HG03139 (cell line): Measurements from ENCODE around the gene ANKRD9.
"Not testable (repeated sequence)": the region's sequence is repeated elsewhere in the genome, so short reads cannot be mapped to it uniquely, and the experiment has no call there.

ENCODE experiments used
- ATAC-seq: cut with Tn5 transposase; IDR thresholded peaks from one replicate; pipeline ENCODE4 v1.9.1; 2021; ENCODE audit not compliant: unreplicated experiment

Gene ANKRD9

GRCh38 chr14:102538602-102539543 lies 29.3 kb upstream of the ANKRD9 start:
- ATAC-seq: no peak

GRCh38 chr14:102537981-102538601 lies 28.5 kb upstream of the ANKRD9 start:
- ATAC-seq: no peak

- ATAC-seq: no peak
These were observed 22.7 kb upstream of the ANKRD9 start for GRCh38 chr14:102532204-102532658.

- ATAC-seq: no peak
These were observed 21.4 kb upstream of the ANKRD9 start for GRCh38 chr14:102530828-102531478.

- no peak for ATAC-seq
These were observed 19.0 kb upstream of the ANKRD9 start for GRCh38 chr14:102528431-102529170.

GRCh38 chr14:102525929-102526497 lies 16.4 kb upstream of the ANKRD9 start:
- ATAC-seq: no peak

- peak; percentile 23 for ATAC-seq
These were observed 15.8 kb upstream of the ANKRD9 start for GRCh38 chr14:102525219-102525928.

- peak; percentile 94 for ATAC-seq
These were observed 15.1 kb upstream of the ANKRD9 start for GRCh38 chr14:102524451-102525218.

- ATAC-seq: no peak
These were observed 14.2 kb upstream of the ANKRD9 start for GRCh38 chr14:102523569-102524450.

GRCh38 chr14:102523200-102523568 lies 13.6 kb upstream of the ANKRD9 start:
- ATAC-seq: no peak

GRCh38 chr14:102519709-102520108 lies 10.1 kb upstream of the ANKRD9 start:
- not testable (repeated sequence) for ATAC-seq

- no peak for ATAC-seq
These were observed 8.6 kb upstream of the ANKRD9 start for GRCh38 chr14:102518063-102518648.

- ATAC-seq: no peak
These were observed 8.0 kb upstream of the ANKRD9 start for GRCh38 chr14:102517392-102518062.

- ATAC-seq: peak; percentile 68
These were observed 7.2 kb upstream of the ANKRD9 start for GRCh38 chr14:102516531-102517391.

GRCh38 chr14:102514987-102515733 lies 5.6 kb upstream of the ANKRD9 start:
- no peak for ATAC-seq
